Femur (tissue), 1 donor: ENCODE data around the gene PRDM16.

Source experiments
- DNase-seq: peaks from one replicate; pipeline ENCODE4 v3.0.0-alpha.2; 2017

The PRDM16 gene

DNA sequence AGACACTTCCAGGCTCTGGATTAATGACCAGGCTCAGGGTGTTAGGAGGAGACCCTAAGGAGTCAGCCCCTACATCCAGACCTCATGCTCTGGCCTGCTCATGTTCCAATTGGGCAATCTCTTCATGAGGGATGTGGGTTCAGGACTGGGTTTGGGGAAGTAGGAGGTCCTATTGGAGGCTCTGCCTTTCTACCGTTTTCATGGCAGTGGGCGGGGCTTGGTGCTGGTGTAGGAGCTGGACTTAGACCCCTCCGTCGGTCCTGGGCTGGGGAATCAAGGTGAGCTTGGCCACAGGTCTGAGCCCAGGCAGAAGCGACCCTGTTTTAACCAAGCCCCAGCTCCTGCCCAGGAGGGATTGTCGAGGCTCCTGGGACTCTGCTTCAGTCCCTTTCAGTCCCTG is 123.4 kb downstream of the PRDM16 start:
- no peak for DNase-seq

DNA sequence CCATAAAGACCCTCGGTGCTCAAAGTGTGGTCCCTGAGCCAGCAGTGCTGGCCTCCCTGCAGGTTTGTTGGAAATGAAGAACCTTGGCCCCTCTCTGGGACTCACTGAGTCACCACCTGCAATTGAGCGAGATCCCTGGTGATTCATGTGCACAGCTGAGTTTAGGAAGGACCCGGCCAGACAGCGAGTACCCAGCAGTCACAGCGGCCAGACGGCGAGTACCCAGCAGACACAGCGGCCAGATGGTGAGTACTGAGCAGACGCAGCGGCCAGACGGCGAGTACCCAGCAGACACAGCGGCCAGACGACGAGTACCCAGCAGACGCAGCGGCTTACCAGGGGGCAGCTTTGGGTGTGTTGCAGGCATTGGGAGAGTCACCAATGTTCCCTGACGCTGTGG is 123.8 kb downstream of the PRDM16 start:
- DNase-seq = no peak

GRCh38 chr1:3193811-3194210 is 124.8 kb downstream of the PRDM16 start:
- DNase-seq = no peak

DNA sequence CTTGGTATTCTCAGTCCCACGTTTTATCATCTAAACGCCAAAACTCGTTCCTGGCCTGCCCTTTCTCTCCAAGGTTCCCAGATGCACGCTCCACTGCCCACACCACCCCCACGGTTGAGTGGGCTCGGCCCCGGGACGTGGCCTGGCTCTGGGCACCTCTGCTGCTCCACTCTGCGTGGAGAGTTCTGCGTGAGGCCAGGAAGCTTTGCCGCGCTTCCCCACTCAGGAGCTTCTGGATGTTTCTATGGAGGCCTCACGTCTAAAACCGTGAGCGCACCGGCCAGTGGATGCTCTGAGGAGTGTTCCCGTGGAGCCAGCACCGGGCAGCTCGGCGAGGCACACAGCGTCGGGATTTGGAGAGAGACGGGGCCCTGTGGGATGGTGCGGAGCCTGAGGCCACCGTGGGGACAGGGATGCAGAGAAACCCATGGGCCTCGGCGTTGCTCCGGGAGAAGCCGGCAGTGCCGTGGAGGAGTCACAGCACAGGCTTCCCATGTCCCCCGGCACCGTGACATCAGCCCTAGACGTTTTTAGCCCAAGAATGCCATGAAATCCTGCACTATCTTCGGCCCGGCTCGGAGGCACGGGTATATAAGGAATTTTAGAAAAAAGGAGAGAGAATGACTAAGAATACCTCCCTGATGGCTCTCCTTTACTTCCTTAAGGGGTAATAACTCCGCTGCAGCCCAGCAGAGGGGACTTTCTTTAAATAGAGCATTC is 125.9 kb downstream of the PRDM16 start:
- DNase-seq = no peak

- no peak for DNase-seq
These were observed 126.4 kb downstream of the PRDM16 start for GRCh38 chr1:3195480-3195815.

DNA sequence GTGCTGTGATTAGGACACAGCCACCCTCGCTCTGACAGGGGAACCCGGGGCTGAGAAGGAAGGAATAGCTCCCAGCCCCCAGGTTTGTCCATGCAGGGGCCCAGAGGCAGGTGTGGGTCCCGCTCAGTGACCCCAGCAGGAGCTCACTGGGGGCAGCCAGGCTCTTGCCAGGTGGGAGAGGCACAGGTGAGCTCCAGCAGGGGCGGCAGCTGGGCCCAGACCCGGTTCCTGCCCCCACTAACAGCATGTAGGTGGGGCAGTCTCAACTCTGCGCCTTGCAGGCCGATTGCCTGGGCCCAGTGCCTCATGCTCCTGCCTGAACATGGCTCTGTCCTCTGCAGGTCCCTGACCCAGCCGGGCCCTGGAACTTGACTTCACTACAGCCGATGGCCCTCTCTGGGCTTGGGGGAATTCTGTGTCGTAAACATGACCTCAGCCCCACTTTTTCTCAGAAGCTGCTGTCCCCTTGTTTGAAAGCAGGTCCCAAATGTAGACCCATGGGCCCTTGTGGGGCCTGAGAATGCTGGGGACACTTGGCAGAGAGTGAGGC is 127.0 kb downstream of the PRDM16 start:
- no peak for DNase-seq

DNA sequence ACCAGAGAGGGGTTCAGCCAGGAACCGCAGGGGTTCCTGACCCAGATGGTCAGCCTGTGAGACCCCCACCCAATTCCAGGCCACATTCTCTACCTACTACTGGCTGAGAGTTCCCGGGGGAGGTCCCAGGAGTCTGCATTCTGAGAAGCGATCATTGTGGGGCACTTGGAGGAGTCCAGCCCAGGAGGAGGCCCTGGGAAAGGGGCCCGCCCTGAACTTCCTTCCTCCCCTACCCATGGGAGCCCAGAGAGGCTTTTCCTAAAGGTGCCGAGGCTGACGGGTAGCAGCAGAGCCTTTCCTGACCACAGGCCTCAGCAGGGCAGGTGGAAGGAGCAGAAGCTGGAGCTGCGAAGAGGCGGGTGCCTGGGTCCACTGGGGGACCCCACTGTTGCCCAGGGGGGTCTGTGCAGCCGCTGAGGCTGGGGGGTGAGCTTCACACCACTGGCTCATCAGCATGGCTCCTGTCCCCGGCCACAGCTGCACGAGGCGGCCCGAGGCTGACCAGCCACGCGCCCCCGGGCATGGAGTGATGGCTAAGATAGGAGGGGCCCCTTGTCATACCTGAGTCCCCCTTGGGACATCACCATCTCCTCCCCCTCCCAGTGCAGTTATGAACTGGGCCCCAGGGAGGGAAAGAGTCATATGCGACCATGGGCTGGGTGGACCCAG is 127.7 kb downstream of the PRDM16 start:
- DNase-seq = no peak

DNA sequence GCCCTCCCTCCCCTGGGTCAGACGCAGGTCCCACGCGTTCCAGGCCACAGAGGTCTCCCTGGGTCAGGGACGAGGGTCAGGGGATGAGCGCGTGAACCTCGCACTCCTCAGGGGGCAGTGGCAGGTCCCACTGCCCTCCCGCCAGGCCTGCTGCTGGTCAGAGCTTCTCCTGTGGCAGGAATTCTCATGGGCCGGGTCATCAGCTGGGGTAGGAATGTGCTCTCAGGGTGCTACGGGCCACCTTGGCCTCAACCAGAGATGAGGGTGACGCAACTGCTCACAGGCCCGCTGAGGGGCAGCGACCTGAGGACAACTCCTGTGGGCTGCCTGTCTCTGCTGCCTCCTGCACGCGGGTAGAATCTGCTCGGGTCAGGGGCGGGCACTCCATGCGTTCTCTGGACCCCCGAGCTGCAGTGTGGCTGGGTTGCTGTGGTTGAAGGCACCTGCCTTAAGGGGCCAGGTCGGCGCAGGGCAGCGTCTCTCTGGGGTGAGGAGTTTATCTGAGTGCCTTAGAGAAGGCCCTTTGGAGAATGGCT is 128.8 kb downstream of the PRDM16 start:
- DNase-seq = no peak

GRCh38 chr1:3198371-3199271 is 129.6 kb downstream of the PRDM16 start:
- DNase-seq = no peak

DNA sequence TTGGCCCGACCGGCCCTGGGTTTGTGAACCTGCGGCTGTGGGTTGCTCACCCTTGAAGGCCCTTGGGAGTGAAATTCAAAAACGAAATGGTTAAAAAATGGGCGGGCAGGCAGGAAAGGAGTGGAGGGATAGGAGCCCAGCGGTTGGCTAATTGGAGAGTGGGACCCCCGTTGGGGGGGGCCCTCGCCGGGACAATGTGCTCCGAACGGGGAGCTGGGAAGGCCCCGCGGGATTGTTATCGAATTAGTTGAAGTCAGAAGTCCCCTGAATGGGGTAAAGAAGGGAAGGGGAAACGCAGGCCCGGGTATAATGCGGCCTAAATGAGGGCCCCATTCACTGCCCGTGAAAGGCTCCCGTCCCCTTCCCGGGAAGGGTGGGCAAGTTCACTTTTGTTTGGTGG is 135.7 kb downstream of the PRDM16 start:
- no peak for DNase-seq

- no peak for DNase-seq
These were observed 136.8 kb downstream of the PRDM16 start for GRCh38 chr1:3205815-3206214.

- DNase-seq = no peak
These were observed 137.7 kb downstream of the PRDM16 start for GRCh38 chr1:3206696-3207095.

- DNase-seq = no peak
These were observed 138.3 kb downstream of the PRDM16 start for GRCh38 chr1:3207217-3207848.

GRCh38 chr1:3208819-3209200 is 139.8 kb downstream of the PRDM16 start:
- no peak for DNase-seq

DNA sequence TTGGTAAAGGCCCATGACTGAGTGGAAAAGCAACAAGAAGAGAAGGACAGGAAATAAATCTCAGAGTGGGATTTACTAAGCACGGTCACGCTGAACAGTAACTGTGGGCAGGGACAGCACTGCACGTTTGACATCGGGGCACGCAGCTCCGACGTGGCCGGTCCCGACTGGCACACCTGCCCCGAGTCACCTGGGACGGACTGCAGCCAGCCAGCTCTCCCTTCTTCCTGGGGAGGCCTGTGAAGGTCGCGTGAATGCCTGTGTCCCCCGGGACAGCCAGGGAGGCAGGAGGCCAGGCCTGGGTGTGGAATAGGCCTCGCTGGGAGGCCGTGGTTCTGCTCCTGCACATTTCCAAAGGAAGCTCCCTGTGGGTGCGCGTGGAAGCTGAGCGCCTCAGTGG is 140.2 kb downstream of the PRDM16 start:
- DNase-seq = no peak

- no peak for DNase-seq
These were observed 142.8 kb downstream of the PRDM16 start for GRCh38 chr1:3211582-3212375.

DNA sequence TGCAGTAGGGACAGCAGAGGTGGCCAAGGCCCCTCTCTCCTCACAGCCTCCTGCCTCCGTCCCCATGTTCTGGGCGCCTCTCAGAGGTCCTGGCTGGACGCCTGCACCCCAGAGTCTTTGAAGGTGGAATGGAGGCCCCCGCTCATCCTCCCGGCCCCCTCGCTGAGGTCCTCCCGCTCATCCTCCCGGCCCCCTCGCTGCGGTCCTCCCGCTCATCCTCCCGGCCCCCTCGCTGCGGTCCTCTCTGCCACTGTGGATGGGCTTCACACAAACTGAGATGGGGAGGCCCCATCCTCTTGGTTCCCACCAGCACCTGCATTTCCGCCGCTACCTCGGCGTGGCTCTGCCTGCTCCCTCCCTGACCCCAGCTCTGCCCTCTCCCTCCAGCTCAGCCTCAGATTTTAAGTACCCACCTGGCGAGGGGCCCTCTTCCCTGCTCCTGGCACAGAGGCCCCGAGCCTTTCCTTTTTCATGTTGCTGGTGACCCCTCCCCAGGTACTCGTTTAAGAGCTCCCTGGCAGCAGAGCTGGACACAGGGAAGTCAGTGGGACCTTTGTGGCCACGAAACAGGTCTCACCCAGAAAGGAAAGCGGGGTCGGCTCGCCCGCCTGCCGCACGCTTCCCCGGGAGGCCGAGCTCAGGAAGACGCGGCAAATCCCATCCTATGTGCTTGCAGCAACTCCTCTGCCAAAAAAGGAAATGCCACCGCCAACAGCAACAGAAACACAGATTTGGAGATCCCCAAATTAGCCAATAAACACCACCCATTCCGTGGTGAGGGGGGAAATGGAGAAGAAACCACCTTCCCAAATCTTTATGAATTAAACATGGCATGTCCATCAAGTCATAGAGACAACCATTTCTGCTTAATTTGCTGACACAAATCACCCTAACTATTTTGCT is 143.7 kb downstream of the PRDM16 start:
- DNase-seq = no peak

- no peak for DNase-seq
These were observed 144.7 kb downstream of the PRDM16 start for GRCh38 chr1:3213730-3214129.

DNA sequence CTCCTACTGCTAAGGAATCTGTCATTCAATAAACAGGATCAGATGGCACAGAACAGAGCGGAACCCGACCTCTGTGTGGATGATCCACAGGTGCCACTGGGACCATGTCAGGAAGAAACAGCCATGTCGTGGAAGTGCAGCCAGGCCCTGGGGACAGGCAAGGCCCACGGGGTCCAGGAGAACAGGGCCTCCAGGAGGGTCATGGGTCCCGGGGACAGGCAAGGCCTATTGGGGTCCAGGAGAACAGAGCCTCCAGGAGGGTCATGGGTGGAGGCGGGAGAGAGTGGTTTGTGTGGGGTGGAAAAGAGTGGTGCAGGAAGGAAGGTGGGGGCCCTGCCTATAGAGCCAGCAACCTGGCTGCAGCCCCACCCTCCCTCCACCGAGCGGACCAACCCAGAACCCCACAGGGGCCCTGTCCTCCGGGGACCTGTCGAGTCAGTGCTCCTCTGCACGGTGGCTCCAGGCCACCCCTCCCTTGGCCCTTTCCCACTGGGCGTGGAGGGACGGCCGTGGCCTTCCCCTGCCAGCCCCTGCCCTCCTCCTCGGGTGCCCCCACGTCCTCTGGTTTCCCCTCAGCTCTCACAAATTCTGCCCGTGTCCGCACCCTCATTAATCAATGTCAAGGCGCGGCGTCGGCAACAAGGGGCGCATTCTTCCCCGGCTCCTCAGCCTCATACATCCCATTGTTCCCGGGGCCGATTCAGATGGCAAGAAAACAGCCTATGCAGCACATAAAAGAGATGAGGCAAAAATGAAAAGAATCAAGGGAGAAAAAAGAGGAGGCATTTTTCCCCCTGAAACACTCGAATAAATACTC is 146.4 kb downstream of the PRDM16 start:
- no peak for DNase-seq

GRCh38 chr1:3216015-3216391 is 147.0 kb downstream of the PRDM16 start:
- no peak for DNase-seq
